ENCODE results near the gene PCMTD2. TPM values are rescaled to one million over a fixed set of nuclear protein-coding genes. Genes with fewer than 3 reads are reported as not detected.

PCMTD2 gene
- total RNA-seq, 3 donors from 2014 or later, result 20.4 to 24.4 (median 21.2) TPM

DNA sequence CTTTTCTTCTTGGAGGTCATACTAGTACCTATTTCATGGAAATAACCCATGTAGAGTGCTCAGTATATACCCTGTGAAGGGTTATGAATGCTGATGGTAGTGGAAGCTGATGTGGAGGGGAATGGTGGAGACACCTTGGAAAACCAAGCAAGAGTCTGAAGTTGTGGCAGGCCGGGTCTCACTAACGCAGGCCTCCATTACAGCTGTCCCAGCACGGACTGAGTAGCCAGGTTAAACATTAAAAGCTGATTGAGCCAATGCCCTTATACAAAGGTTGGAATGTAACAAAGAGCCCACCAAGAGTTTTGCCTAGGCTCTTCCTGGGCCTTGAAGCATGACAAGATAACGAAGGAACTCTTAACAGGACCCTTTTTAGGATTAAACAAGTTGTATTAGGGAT, 2.1 kb upstream of the PCMTD2 start:
- DNase-seq, result no peak
- H3K4me3 Mint-ChIP-seq, result no peak overlapping the region
- H3K9me3 Mint-ChIP-seq, result no peaks in the 10 kb centered on the region
- peaks cover 30% of the 10 kb centered on the region for H3K4me1 Mint-ChIP-seq (ENCODE audit: low read depth)
- H3K36me3 Mint-ChIP-seq (ENCODE audit: insufficient read depth), result no peaks in the 10 kb centered on the region
- no peaks in the 10 kb centered on the region for H3K27me3 Mint-ChIP-seq (ENCODE audit: low read depth)
- no peak for ATAC-seq

DNA sequence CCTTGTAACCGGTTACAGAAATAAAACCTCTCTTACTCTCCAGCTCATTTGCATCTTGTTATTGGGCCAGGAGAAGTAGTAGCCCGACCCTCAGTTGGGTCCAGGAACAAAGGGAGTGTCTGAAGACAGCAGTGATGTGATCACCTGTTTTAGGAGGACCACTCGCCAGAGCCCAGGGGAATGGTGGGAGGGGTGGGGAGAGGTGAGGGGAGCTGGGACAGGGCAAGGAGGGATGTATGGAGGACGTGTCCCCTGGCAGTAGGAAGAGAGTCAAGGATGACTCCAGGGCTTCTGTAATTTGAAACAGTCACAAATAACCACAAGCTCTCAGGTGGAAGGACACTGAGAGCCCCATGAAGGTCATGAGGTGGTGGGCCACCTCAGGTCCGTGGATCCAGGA, 1.4 kb upstream of the PCMTD2 start:
- no peaks in the 10 kb centered on the region for H3K9me3 Mint-ChIP-seq
- H3K27me3 Mint-ChIP-seq (ENCODE audit: low read depth), result no peaks in the 10 kb centered on the region
- H3K4me3 Mint-ChIP-seq, result peak overlapping the region; percentile 76
- no peaks in the 10 kb centered on the region for H3K36me3 Mint-ChIP-seq (ENCODE audit: insufficient read depth)
- DNase-seq, result no peak
- no peak for ATAC-seq
- peaks cover 36% of the 10 kb centered on the region for H3K4me1 Mint-ChIP-seq (ENCODE audit: low read depth)

DNA sequence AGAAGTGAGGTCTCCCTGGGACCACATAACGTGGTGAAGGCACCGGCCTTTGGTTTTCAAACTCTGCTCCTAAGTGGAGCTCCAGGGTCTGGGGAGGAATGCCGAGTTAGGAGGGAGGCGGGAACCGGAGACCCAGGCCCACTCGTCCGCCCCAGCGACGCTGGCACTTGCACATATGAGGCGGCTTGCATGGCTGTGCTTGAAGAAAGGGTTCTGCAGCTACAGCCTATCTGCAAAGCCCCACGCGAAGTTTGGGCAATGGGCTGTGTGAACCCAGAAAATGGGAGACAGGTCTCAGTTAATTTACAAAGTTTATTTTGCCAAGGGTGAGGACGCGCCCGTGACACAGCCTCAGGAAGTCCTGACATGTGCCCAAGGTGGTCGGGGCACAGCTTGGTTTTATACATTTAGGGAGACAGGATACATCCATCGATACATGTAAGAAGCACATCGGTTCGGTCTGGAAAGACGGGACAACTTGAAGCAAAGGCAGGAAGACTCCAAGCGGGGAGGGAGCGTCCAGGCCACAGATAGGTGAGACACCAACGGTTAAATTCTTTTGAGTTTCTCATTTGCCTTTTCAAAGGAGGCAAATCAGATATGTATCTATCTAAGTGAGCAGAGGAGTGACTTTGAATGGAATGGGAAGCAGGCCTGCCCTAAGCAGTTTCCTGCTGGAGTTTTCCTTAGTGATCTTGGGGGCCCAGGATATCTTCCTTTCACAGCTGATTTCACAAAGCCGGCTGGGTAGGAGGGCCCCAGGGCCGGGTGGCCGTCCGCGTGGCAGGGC, 782 bp upstream of the PCMTD2 start:
- no peaks in the 10 kb centered on the region for H3K36me3 Mint-ChIP-seq (ENCODE audit: insufficient read depth)
- no peaks in the 10 kb centered on the region for H3K27me3 Mint-ChIP-seq (ENCODE audit: low read depth)
- peaks cover 41% of the 10 kb centered on the region for H3K4me1 Mint-ChIP-seq (ENCODE audit: low read depth)
- peak overlapping the region; percentile 76 for H3K4me3 Mint-ChIP-seq
- DNase-seq, result no peak
- H3K9me3 Mint-ChIP-seq, result no peaks in the 10 kb centered on the region
- no peak for ATAC-seq

DNA sequence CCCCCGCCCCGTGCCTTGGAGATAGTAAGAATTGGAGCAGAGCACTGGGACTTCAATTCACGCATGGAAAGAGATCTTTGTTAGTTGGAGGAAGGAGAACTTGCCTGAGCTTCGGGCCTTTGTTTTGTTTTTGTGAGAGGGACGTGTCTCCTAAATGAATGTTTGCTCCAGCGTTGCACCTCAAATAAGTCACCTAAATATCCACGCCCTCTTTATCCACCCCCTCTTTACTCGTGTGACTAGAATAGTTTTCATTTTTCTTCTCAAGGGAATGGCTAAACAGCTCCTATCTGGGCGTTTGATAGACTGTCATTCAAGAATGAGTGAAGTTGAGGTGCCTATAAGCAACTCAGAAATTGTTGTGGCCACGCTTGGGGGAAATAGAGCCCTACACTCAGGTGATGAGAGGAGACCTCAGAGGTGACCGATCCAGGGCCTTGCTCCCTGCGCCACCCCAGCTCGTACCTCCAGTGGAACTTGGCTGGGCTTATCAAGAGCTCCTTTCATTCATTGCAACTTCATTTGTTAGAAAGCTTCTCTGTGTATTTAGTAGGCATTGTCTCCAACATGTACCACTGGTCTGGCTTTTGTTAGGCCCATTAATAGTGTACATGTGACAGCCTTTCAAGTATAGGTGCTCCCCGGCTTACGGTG, 861 bp downstream of the PCMTD2 start:
- DNase-seq (no peak), ATAC-seq (peak; percentile 11 to 20)
- Mint-ChIP-seq H3K36me3 (ENCODE audit: insufficient read depth) (peaks cover 2% of the 10 kb centered on the region), H3K4me3 (peak overlapping the region; percentile 97), H3K9me3 (no peaks in the 10 kb centered on the region), H3K4me1 (ENCODE audit: low read depth) (peaks cover 58% of the 10 kb centered on the region), H3K27me3 (ENCODE audit: low read depth) (no peaks in the 10 kb centered on the region)

DNA sequence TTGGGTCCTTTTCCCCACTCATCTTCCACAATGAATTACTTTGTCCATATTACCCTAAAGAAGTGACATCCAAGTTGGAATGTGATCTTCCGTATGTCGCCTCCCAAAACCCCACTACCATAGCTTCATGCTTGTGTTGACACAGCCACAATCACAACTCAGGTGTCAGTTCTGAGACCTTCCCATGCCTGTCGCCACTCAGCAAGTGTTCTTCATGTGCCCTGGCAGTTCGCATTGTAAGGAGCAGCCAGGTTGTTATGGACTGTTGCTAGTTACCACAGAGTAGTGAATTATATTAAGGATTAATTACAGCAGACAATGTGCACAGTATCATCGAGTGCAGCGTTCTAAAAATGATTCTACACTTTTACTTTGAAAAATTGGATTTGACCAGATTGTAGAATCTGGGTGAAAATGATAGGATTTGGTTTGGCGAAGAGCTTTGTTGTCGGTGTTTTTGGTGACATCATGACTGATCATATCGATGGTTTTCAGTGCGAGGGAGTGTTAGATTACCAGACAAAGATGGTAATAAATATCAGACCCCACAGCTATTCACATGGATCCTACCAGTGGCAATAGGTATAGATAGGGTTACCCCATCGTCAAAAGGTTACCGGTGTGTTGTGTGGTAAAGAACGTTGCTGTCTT, 1.7 kb downstream of the PCMTD2 start:
- no peak for DNase-seq
- H3K4me1 Mint-ChIP-seq (ENCODE audit: low read depth), result peaks cover 62% of the 10 kb centered on the region
- ATAC-seq, result no peak
- H3K4me3 Mint-ChIP-seq, result peak overlapping the region; percentile 97
- H3K9me3 Mint-ChIP-seq, result no peaks in the 10 kb centered on the region
- H3K36me3 Mint-ChIP-seq (ENCODE audit: insufficient read depth), result peaks cover 2% of the 10 kb centered on the region
- no peaks in the 10 kb centered on the region for H3K27me3 Mint-ChIP-seq (ENCODE audit: low read depth)

DNA sequence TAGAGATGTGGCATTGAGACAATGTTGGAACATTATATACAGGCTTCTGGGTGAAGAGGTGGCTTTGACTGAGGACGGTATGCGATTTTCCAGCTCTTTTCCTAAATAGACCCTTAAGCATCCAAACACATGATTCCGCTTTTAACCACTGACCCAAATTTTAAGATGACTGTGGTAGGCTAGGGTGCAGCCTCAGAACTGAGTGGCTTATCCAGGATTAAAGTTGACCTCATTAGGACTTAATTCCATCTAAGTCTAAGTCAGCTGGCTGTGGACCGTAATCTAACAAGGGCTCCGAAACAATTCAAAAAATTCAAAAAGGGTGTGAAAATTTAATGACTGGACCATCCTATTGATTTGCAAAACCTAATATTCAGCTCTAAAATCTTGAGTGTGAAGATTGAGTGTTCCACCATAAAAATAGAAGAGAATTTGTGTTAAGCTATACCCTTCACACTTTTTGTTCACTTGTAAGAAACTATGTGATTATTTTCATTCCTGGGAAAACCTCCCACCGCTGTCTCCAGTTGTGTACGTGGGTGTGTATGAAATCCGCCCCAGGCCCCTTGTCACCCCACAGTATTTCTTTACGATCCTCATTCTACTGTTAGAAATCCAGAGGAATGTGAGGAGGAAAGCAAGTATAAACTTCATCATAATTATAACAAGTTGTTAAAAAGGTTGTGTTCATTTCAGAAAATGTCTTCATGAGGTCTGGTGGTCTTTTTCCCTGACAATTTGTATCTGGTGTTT, 2.7 kb downstream of the PCMTD2 start:
- no peaks in the 10 kb centered on the region for H3K9me3 Mint-ChIP-seq
- ATAC-seq, result no peak
- H3K4me1 Mint-ChIP-seq (ENCODE audit: low read depth), result peaks cover 72% of the 10 kb centered on the region
- peaks cover 9% of the 10 kb centered on the region for H3K36me3 Mint-ChIP-seq (ENCODE audit: insufficient read depth)
- no peak for DNase-seq
- peak overlapping the region; percentile 49 for H3K4me3 Mint-ChIP-seq
- H3K27me3 Mint-ChIP-seq (ENCODE audit: low read depth), result no peaks in the 10 kb centered on the region

DNA sequence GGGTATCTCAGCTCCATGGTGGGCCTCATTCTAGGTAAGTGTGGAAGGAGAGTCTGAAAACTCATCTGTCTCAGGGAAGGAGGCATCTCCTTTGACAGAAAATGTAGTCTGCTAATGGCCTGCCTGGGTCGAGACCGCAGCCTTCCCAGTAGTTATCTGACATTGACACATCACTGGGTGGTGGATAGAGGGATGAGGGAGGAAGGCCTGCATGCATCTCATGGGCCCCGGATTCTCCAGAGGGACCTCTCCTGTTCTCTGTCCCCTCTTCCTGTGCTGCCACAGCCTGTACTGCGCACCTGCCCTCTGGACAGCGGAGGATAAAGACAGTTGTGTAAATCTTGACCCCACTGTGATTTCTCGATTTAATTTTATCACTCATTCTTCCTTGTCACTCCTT, 4.7 kb downstream of the PCMTD2 start:
- peaks cover 14% of the 10 kb centered on the region for H3K36me3 Mint-ChIP-seq (ENCODE audit: insufficient read depth)
- no peaks in the 10 kb centered on the region for H3K27me3 Mint-ChIP-seq (ENCODE audit: low read depth)
- ATAC-seq, result no peak
- peaks cover 78% of the 10 kb centered on the region for H3K4me1 Mint-ChIP-seq (ENCODE audit: low read depth)
- no peak for DNase-seq
- H3K9me3 Mint-ChIP-seq, result no peaks in the 10 kb centered on the region
- no peak overlapping the region for H3K4me3 Mint-ChIP-seq

DNA sequence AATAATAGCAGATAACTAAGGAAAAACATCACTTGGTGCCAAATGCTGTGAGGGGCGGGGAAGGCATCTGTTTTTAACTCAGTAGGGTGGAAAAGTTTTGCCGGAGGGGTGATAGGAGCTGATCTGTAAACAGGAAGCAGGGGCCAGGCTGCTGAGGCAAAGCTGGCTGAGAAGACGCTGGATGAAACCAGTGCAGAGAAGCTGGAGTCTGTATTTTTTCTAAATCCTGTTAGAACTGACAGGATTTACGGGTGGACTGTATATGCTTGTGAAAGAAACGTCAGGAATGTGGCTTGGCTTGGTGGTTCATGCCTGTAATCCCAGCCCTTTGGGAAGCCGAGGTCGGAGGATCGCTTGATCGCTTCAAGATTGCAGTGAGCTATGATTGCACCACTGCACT, 5.6 kb downstream of the PCMTD2 start:
- Mint-ChIP-seq H3K4me3 (no peak overlapping the region), H3K27me3 (ENCODE audit: low read depth) (no peaks in the 10 kb centered on the region), H3K9me3 (no peaks in the 10 kb centered on the region), H3K36me3 (ENCODE audit: insufficient read depth) (peaks cover 14% of the 10 kb centered on the region), H3K4me1 (ENCODE audit: low read depth) (peaks cover 76% of the 10 kb centered on the region)
- DNase-seq, result no peak
- no peak for ATAC-seq

DNA sequence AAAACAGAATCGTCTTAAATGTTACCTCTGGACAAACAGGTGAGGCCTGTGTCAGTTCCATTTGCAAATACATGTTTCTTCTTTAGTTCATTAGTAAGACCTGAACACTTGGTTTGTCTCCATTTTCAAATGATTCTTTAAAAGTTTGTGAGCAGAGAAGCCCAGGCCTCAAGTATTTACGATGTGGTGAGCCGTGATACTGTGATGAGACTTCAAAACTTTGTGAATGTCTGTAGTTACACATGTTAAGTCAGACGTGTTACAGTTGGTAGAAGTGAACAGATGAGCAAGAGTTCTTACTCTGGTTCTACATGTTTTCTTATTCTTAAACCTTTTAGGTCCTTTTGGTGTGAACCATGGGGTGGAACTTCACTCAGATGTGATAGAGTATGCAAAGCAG, 8.5 kb downstream of the PCMTD2 start:
- no peak overlapping the region for H3K4me3 Mint-ChIP-seq
- H3K27me3 Mint-ChIP-seq (ENCODE audit: low read depth), result no peaks in the 10 kb centered on the region
- H3K9me3 Mint-ChIP-seq, result no peaks in the 10 kb centered on the region
- ATAC-seq, result no peak
- peaks cover 46% of the 10 kb centered on the region for H3K4me1 Mint-ChIP-seq (ENCODE audit: low read depth)
- peaks cover 21% of the 10 kb centered on the region for H3K36me3 Mint-ChIP-seq (ENCODE audit: insufficient read depth)
- DNase-seq, result no peak

DNA sequence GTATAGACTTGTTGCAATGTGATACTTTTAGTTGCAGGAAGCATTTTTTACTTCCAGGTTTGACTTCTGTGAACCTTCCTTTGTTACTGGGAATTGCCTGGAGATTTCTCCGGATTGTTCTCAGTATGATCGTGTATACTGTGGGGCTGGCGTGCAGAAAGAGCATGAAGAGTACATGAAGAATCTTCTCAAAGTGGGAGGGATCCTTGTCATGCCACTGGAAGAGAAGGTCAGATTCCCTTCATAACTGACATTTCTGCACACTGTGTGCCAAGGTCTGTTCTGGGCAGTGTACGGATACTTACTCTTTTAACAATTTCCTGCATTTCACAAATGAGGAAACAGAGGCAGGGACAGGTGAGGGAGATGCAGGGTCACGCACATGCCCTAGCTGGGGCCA, 9.7 kb downstream of the PCMTD2 start:
- Mint-ChIP-seq H3K4me1 (ENCODE audit: low read depth) (peaks cover 39% of the 10 kb centered on the region), H3K36me3 (ENCODE audit: insufficient read depth) (peaks cover 29% of the 10 kb centered on the region), H3K9me3 (no peaks in the 10 kb centered on the region), H3K27me3 (ENCODE audit: low read depth) (no peaks in the 10 kb centered on the region), H3K4me3 (no peak overlapping the region)
- DNase-seq (no peak), ATAC-seq (no peak)

DNA sequence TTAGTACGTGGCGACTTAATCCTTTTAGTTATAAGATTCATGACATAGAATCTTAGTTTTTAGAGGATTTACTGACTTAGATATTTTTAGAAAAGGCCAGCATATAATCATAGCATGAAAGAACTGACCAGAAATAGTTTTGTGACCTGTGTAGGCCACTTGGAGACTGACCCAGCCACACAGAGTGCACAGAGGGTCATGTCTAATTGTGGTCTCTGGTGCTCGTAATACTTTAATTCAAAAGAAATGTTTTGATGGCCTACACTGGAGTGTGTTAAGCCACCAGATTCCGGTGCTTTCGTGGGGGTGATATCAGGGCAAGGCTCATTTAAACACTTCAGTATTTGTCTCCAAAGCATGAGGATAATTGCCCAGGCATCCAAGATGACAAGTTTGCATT, 11.4 kb downstream of the PCMTD2 start:
- DNase-seq, result no peak
- Mint-ChIP-seq H3K4me1 (ENCODE audit: low read depth) (peaks cover 23% of the 10 kb centered on the region), H3K4me3 (no peak overlapping the region), H3K27me3 (ENCODE audit: low read depth) (no peaks in the 10 kb centered on the region), H3K36me3 (ENCODE audit: insufficient read depth) (peaks cover 35% of the 10 kb centered on the region), H3K9me3 (no peaks in the 10 kb centered on the region)
- no peak for ATAC-seq

DNA sequence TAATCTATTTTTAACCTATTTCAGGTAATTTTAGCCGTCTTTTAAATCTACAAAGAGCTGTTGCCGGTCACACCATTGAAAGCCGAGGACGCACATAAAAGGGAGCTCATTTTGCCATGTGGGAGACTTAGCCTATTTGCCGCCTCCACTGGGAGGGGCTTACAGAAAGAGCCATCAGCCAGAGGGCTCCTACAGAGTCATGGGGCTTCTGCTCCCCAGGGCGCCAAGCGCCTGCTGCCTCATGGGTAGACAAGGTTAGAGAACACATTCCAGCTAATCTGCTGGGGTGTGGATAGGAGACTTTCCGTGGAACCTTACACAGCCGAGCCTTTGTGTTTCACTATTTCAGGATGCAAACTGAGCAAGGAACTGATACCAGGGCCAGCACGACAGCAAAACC, 12.6 kb downstream of the PCMTD2 start:
- peaks cover 33% of the 10 kb centered on the region for H3K36me3 Mint-ChIP-seq (ENCODE audit: insufficient read depth)
- no peak overlapping the region for H3K4me3 Mint-ChIP-seq
- H3K4me1 Mint-ChIP-seq (ENCODE audit: low read depth), result peaks cover 13% of the 10 kb centered on the region
- DNase-seq, result no peak
- H3K27me3 Mint-ChIP-seq (ENCODE audit: low read depth), result no peaks in the 10 kb centered on the region
- no peak for ATAC-seq
- no peaks in the 10 kb centered on the region for H3K9me3 Mint-ChIP-seq

DNA sequence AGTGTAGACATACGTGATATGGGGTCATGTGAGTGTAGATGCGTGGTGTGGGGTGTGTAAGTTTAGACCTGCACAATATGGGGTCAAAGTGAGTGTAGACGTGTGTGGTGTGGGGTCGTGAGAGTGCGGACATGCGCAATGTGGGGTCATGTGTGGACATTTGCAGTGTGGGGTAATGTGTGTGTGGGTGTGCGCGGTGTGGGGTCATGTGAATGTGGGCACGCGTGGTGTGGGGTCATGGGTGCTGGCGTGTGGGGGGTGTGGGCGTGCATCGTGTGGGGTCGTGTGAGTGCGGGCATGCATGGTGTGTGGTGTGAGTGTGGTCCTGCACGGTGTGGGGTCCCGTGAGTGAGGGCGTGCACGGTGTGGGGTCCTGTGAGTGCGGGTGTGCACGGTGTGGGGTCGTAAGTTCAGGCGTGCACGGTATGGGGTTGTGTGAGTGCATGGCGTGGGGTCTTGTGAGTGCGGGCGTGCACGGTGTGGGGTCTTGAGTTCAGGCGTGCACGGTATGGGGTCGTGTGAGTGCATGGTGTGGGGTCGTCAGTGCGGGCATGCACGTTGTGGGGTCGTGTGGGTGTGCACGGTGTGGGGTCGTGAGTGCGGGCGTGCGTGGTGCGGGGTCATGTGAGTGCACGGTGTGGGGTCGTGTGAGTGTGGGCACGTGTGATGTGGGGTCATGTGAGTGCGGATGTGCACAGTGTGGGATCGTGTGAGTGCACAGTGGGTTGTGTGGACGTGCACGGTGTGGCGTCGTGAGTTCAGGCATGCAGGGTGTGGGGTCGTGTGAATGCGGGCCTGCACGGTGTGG, 14.3 kb downstream of the PCMTD2 start:
- Mint-ChIP-seq H3K27me3 (ENCODE audit: low read depth) (no peaks in the 10 kb centered on the region), H3K4me1 (ENCODE audit: low read depth) (peaks cover 4% of the 10 kb centered on the region), H3K36me3 (ENCODE audit: insufficient read depth) (peaks cover 37% of the 10 kb centered on the region), H3K9me3 (no peaks in the 10 kb centered on the region), H3K4me3 (no peak overlapping the region)
- DNase-seq, result no peak
- no peak for ATAC-seq

DNA sequence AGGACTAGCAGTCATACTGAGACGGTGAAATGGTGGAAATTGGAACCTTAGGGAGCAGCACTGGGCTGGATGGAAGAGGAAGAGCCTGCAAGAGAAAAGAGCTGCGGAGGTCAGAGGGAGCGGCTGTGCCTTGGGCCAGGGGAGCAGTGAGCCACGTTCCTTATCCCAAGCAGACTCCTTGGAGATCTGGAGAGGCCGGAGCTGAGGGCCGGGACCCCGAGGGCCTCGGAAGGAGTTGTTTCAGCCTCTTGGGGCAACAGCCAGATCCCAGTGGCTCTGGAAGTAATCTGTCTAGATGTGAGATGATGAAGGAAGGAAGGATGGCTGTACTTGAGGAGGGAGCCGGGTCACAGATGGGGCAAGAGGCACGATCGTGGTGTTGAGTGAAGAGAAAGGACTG, 16.1 kb downstream of the PCMTD2 start:
- no peak for DNase-seq
- Mint-ChIP-seq H3K4me1 (ENCODE audit: low read depth) (peaks cover 4% of the 10 kb centered on the region), H3K4me3 (no peak overlapping the region), H3K36me3 (ENCODE audit: insufficient read depth) (peaks cover 39% of the 10 kb centered on the region), H3K9me3 (no peaks in the 10 kb centered on the region), H3K27me3 (ENCODE audit: low read depth) (no peaks in the 10 kb centered on the region)
- no peak for ATAC-seq
